ENCODE results near the gene RETREG1.
"Not testable (repeated sequence)": the region's sequence is repeated elsewhere in the genome, so short reads cannot be mapped to it uniquely, and the experiment has no call there.

RETREG1 gene

GRCh38 chr5:16490911-16491310 lies 125.9 kb downstream of the RETREG1 start:
- no peaks in the 10 kb centered on the region for H3K9me3 Mint-ChIP-seq (ENCODE audit: low read depth)
- H3K27ac Mint-ChIP-seq = peak overlapping the region; percentile 51
- no peaks in the 10 kb centered on the region for H3K27me3 Mint-ChIP-seq
- no peak overlapping the region for H3K4me3 Mint-ChIP-seq
- H3K36me3 Mint-ChIP-seq = peaks cover 7% of the 10 kb centered on the region
- H3K4me1 Mint-ChIP-seq (ENCODE audit: low read depth) = peaks cover 50% of the 10 kb centered on the region

- Mint-ChIP-seq H3K4me3 (no peak overlapping the region), H3K27ac (peak overlapping the region; percentile 65), H3K4me1 (ENCODE audit: low read depth) (peaks cover 52% of the 10 kb centered on the region), H3K9me3 (ENCODE audit: low read depth) (no peaks in the 10 kb centered on the region), H3K27me3 (no peaks in the 10 kb centered on the region), H3K36me3 (no peaks in the 10 kb centered on the region)
These were observed 127.4 kb downstream of the RETREG1 start for GRCh38 chr5:16489322-16489791.

- Mint-ChIP-seq H3K4me1 (ENCODE audit: low read depth) (peaks cover 42% of the 10 kb centered on the region), H3K27me3 (no peaks in the 10 kb centered on the region), H3K36me3 (no peaks in the 10 kb centered on the region), H3K27ac (peak overlapping the region; percentile 62), H3K9me3 (ENCODE audit: low read depth) (no peaks in the 10 kb centered on the region), H3K4me3 (no peak overlapping the region)
These were observed 129.3 kb downstream of the RETREG1 start for GRCh38 chr5:16487456-16487855.

GRCh38 chr5:16486711-16487111 lies 130.1 kb downstream of the RETREG1 start:
- no peaks in the 10 kb centered on the region for H3K9me3 Mint-ChIP-seq (ENCODE audit: low read depth)
- H3K4me1 Mint-ChIP-seq (ENCODE audit: low read depth) = peaks cover 36% of the 10 kb centered on the region
- peak overlapping the region; percentile 4 for H3K27ac Mint-ChIP-seq
- no peak overlapping the region for H3K4me3 Mint-ChIP-seq
- no peaks in the 10 kb centered on the region for H3K27me3 Mint-ChIP-seq
- no peaks in the 10 kb centered on the region for H3K36me3 Mint-ChIP-seq

GRCh38 chr5:16485656-16486055 lies 131.1 kb downstream of the RETREG1 start:
- Mint-ChIP-seq H3K4me3 (no peak overlapping the region), H3K4me1 (ENCODE audit: low read depth) (peaks cover 31% of the 10 kb centered on the region), H3K36me3 (peaks cover 4% of the 10 kb centered on the region), H3K27ac (no peak overlapping the region), H3K9me3 (ENCODE audit: low read depth) (no peaks in the 10 kb centered on the region), H3K27me3 (no peaks in the 10 kb centered on the region)

- Mint-ChIP-seq H3K27me3 (no peaks in the 10 kb centered on the region), H3K36me3 (peaks cover 4% of the 10 kb centered on the region), H3K27ac (no peak overlapping the region), H3K9me3 (ENCODE audit: low read depth) (no peaks in the 10 kb centered on the region), H3K4me1 (ENCODE audit: low read depth) (peaks cover 26% of the 10 kb centered on the region), H3K4me3 (no peak overlapping the region)
These were observed 132.7 kb downstream of the RETREG1 start for GRCh38 chr5:16484081-16484480.

- no peaks in the 10 kb centered on the region for H3K9me3 Mint-ChIP-seq (ENCODE audit: low read depth)
- no peaks in the 10 kb centered on the region for H3K27me3 Mint-ChIP-seq
- H3K27ac Mint-ChIP-seq = peak overlapping the region; percentile 56
- H3K36me3 Mint-ChIP-seq = peaks cover 4% of the 10 kb centered on the region
- H3K4me3 Mint-ChIP-seq = no peak overlapping the region
- peaks cover 26% of the 10 kb centered on the region for H3K4me1 Mint-ChIP-seq (ENCODE audit: low read depth)
These were observed 133.4 kb downstream of the RETREG1 start for GRCh38 chr5:16483361-16483760.

GRCh38 chr5:16482891-16483290 lies 133.9 kb downstream of the RETREG1 start:
- H3K4me1 Mint-ChIP-seq (ENCODE audit: low read depth) = peaks cover 25% of the 10 kb centered on the region
- peaks cover 4% of the 10 kb centered on the region for H3K36me3 Mint-ChIP-seq
- no peaks in the 10 kb centered on the region for H3K27me3 Mint-ChIP-seq
- H3K4me3 Mint-ChIP-seq = no peak overlapping the region
- no peak overlapping the region for H3K27ac Mint-ChIP-seq
- H3K9me3 Mint-ChIP-seq (ENCODE audit: low read depth) = no peaks in the 10 kb centered on the region

GRCh38 chr5:16480821-16481538 lies 135.8 kb downstream of the RETREG1 start:
- no peaks in the 10 kb centered on the region for H3K27me3 Mint-ChIP-seq
- no peak overlapping the region for H3K4me3 Mint-ChIP-seq
- H3K4me1 Mint-ChIP-seq (ENCODE audit: low read depth) = peaks cover 11% of the 10 kb centered on the region
- H3K27ac Mint-ChIP-seq = peak overlapping the region; percentile 30
- no peaks in the 10 kb centered on the region for H3K9me3 Mint-ChIP-seq (ENCODE audit: low read depth)
- peaks cover 4% of the 10 kb centered on the region for H3K36me3 Mint-ChIP-seq

- peaks cover 4% of the 10 kb centered on the region for H3K36me3 Mint-ChIP-seq
- peaks cover 8% of the 10 kb centered on the region for H3K4me1 Mint-ChIP-seq (ENCODE audit: low read depth)
- H3K9me3 Mint-ChIP-seq (ENCODE audit: low read depth) = no peaks in the 10 kb centered on the region
- no peaks in the 10 kb centered on the region for H3K27me3 Mint-ChIP-seq
- no peak overlapping the region for H3K4me3 Mint-ChIP-seq
- H3K27ac Mint-ChIP-seq = peak overlapping the region; percentile 23
These were observed 136.7 kb downstream of the RETREG1 start for GRCh38 chr5:16480144-16480543.

- Mint-ChIP-seq H3K27me3 (no peaks in the 10 kb centered on the region), H3K36me3 (peaks cover 6% of the 10 kb centered on the region), H3K27ac (no peak overlapping the region), H3K9me3 (ENCODE audit: low read depth) (no peaks in the 10 kb centered on the region), H3K4me1 (ENCODE audit: low read depth) (peaks cover 10% of the 10 kb centered on the region), H3K4me3 (no peak overlapping the region)
These were observed 139.3 kb downstream of the RETREG1 start for GRCh38 chr5:16477541-16477940.

GRCh38 chr5:16476417-16476816 lies 140.4 kb downstream of the RETREG1 start:
- not testable (repeated sequence) for H3K9me3 Mint-ChIP-seq (ENCODE audit: low read depth); H3K4me3 Mint-ChIP-seq; H3K36me3 Mint-ChIP-seq; H3K27me3 Mint-ChIP-seq
- H3K4me1 Mint-ChIP-seq (ENCODE audit: low read depth) = peaks cover 10% of the 10 kb centered on the region
- H3K27ac Mint-ChIP-seq = peak overlapping the region; percentile 55

- H3K9me3 Mint-ChIP-seq (ENCODE audit: low read depth) = no peaks in the 10 kb centered on the region
- no peak overlapping the region for H3K4me3 Mint-ChIP-seq
- peak overlapping the region; percentile 46 for H3K27ac Mint-ChIP-seq
- peaks cover 48% of the 10 kb centered on the region for H3K4me1 Mint-ChIP-seq (ENCODE audit: low read depth)
- H3K36me3 Mint-ChIP-seq = peaks cover 4% of the 10 kb centered on the region
- no peaks in the 10 kb centered on the region for H3K27me3 Mint-ChIP-seq
These were observed 145.4 kb downstream of the RETREG1 start for GRCh38 chr5:16471387-16471786.

GRCh38 chr5:16467363-16468219 lies 149.2 kb downstream of the RETREG1 start:
- Mint-ChIP-seq H3K9me3 (ENCODE audit: low read depth) (no peaks in the 10 kb centered on the region), H3K27me3 (no peaks in the 10 kb centered on the region), H3K27ac (peak overlapping the region; percentile 97), H3K36me3 (peaks cover 6% of the 10 kb centered on the region), H3K4me3 (peak overlapping the region; percentile 97), H3K4me1 (ENCODE audit: low read depth) (peaks cover 74% of the 10 kb centered on the region)

Data from activated naive CD8-positive, alpha-beta T cell (primary cell).